NK-92 treated with Interleukin-12 subunit alpha and Interleukin-12 subunit beta, amount 100 ng/mL, for 24 hours (cell line): ENCODE measurements around the gene SMOC2.

ENCODE experiments used
- DNase-seq: peaks from one replicate; lab custom pipeline; 2025; lab: John Stamatoyannopoulos, UW

SMOC2 gene

DNA sequence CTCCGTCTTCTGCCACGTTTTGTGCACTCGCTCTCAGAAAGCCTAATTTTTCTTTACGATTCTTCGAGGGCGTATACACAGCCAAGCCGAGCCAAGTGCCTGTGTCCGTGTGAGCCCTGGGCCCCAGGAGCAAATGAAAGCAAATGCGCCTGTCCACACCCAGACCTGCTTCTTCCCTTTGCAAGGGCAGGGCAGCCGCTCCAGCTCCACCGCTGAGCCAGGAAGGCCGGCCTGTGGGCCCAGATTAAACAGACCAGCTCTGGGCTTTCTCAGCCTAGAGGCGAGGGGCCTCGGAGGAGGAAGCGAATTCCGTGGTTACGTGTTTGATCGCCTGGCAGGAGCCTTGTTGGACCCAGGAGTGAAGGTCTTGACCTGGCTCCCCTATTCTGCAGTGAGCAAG, 184.6 kb downstream of the SMOC2 start:
- DNase-seq: no peak

- no peak for DNase-seq
Observed at GRCh38 chr6:168626046-168626602, 185.1 kb downstream of the SMOC2 start.

DNA sequence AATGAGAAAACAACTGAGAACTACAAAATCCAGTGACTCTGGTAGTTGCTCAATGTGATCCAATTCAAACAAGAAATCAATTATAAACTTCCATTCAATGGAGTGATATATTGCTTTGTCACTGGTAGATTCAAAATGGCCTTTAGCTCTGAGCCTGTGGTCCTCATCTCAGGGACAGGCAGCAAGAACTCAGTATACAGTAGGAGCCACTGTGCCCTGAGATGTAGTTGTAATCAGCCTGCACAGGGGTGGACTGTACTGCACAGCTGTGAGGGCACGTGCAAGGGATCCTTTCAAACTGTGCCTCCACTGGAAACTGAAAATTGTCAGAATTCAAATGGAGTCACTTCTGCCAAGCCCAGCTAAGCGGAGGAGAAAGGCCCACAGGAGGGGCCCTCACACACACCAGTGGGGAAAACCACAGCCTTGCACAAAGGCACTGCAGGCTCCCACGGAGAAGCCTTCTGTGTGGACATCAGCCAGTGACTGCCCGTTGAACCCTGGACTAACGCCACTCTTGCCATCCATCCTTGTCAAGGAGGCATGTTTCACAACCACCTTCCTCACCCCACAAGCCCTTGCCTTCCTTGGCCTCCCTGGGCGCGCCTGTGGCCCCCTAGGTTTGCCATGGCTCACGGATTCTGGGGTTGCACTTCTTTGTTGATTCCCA, 186.7 kb downstream of the SMOC2 start:
- no peak for DNase-seq

DNA sequence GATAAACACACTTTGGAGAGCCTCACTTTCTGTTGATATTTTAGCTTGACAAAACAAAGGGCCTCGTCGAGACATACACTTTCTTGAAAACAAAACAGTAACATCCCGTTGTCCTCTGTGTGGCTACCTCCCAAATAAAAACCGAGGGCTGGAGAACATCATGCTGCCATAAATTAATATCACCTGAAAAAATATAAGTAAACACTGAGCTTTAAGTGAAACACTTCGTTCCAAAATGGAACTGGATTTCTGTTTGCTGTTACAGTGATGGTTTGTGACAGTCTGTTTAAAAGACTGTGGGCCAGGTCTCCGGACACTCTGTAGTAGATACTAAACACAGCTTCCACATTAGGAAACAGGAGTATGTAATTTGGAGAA, 187.2 kb downstream of the SMOC2 start:
- DNase-seq: no peak

GRCh38 chr6:168628732-168629245, 187.8 kb downstream of the SMOC2 start:
- no peak for DNase-seq

DNA sequence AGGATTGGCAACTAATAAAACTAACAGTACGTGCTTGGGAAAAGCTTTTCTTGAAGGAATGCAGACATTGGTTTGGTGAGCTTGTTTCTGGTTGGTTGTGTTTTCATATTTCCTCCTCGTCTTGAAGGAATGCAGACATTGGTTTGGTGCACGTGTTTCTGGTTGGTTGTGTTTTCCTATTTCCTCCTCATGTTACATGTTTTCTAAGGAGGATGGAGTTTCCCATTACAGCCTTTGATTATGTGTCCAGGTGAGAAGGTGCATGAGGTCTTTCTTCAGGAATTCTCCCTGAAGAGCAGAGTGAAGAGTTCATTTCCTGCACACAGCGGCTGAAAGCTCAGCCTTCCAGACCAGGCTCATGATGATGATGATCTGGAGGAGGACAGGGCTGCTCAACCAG, 190.6 kb downstream of the SMOC2 start:
- DNase-seq: no peak

GRCh38 chr6:168632694-168633093, 191.7 kb downstream of the SMOC2 start:
- DNase-seq: no peak

- DNase-seq: no peak
Observed at GRCh38 chr6:168634541-168635328, 193.8 kb downstream of the SMOC2 start.

- no peak for DNase-seq
Observed at GRCh38 chr6:168636147-168637004, 195.4 kb downstream of the SMOC2 start.

DNA sequence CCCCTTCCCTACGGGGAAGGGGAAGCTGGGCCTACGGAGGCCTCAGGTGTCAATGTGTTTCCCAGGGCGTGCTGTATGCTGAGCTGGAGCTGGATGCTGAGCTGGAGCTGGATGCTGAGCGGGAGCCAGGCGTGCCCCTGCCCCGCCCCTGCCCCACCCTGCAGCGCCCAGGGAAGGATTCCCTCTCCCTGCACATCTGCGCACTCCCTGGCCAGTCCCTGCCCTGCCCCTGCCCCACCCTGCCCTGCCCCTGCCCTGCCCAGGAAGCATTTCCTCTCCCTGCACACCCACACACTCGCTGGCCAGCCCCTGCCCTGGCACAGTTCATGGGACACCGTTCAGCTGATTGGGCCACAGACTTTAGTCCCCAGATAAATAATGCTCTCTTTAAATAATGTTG, 196.8 kb downstream of the SMOC2 start:
- DNase-seq: no peak

- no peak for DNase-seq
Observed at GRCh38 chr6:168638468-168639271, 197.7 kb downstream of the SMOC2 start.

DNA sequence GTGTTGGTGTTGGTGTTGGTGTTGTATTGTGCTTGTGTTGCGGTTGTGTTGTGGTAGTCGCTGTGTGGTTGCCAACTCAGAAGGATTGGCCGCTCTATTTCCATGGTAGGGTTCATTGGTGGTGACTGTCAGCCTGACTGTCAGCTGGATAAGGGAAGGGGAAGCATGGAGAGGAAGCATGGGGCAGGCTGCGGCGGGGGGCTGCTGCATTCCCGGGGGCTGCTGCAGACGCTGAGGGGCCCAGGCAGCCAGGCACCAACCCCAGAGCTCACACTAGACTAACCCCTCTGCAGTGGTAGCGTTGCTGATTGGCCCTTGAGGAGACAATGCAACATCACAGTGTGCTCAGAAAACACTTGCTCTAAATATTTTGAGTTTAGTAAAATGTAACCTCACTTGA, 199.2 kb downstream of the SMOC2 start:
- no peak for DNase-seq

- DNase-seq: no peak
Observed at GRCh38 chr6:168640768-168641167, 199.8 kb downstream of the SMOC2 start.

- DNase-seq: no peak
Observed at GRCh38 chr6:168641446-168641845, 200.5 kb downstream of the SMOC2 start.

GRCh38 chr6:168643401-168643800, 202.4 kb downstream of the SMOC2 start:
- DNase-seq: no peak

GRCh38 chr6:168645326-168645725, 204.3 kb downstream of the SMOC2 start:
- DNase-seq: no peak

DNA sequence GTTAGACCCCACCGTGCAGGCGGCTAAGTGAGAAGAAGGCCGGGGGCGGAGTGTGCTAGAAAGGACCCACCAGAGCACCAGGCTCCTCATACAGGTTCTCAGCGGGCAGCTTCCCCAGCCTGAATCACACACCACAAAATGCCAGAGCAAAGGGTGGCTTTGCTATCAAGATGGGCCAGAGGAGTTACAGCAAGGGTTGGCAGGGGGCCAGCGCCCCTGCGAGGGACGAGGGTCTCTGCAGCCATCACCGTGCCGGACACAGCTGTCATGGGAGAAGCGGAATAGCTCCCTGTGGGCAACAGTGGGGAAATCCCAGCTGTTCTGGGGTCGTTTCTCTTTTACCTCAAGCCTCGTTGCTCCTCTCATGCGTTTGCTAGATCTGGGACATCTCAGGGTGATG, 206.3 kb downstream of the SMOC2 start:
- no peak for DNase-seq

DNA sequence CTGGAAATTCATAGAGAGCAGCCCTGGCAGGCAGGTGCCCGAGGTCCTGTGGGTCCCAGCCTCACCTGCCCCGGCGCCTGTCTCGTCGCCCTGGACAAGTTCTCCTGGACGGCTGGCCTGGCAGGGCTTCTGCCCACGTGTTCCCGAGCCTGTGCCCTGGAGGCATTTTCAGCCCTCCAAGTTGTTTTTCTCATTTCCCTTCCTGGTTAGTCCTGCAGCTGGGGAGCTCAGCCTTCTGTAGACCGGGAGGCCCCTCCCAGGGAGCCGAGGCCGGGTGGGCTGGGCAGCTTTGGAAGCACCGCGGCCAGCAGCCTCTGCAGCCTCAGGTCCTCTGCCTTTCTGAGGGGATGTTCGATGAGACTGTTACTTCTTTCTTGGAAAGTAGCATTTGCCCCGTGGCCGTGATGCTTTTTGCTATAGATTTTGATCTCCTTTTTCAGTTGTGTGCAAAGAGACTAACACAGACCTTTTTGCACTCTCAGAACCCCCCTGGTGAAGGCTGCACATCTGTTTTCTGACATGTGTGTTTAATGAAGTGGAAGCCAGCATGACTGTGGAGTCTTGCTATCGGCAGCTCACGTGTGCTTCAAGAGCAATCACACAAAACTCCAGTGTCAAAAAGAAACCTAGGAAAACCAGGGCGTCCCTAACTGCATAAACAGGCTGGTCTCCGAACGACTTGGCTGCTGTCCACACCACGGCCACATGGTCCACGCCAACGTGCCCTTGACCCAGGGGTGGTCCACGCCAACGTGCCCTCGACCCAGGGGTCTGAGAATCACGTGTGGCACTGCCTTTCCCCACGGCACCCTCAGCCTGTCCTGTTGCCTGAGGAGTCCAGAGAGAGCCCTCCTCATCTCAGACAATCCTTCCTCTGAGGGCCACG, 207.5 kb downstream of the SMOC2 start:
- DNase-seq: no peak

DNA sequence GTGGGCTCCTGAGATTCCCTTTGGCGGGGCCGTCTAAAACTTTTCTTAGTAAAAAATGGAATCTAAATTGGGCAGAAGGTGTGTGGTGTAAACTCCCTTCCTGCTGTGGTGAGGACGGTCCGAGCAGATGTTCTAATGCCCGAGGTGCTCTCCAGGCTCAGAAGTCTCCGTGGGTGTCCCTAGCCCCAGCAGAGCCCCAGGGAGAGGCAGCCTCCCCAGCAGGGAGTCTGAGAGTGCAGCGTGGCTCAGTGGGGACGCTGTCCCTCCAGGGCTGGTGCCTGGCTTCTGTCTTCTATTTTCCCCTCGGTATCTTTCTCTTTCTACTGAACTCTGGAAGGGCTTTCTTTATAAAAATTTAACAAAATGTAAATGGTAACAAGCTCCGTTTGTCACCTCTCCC, 208.2 kb downstream of the SMOC2 start:
- DNase-seq: no peak

- DNase-seq: no peak
Observed at GRCh38 chr6:168650671-168651111, 209.7 kb downstream of the SMOC2 start.
